Neural crest cell (in vitro differentiated cells): Measurements from ENCODE around the gene ASCC3. TPM values are rescaled to one million over a fixed set of nuclear protein-coding genes. Genes with fewer than 3 reads are reported as not detected.

Source experiments
- DNase-seq: peaks from one replicate; pipeline ENCODE4 v3.0.0; 2021; ENCODE audit warnings: low read depth, mixed read lengths, low spot score
- H3K27ac Mint-ChIP-seq: one replicate; pipeline ENCODE4 v1.8.0; 2021; ENCODE audit warnings: mild to moderate bottlenecking, mixed read lengths; ENCODE audit not compliant: unreplicated experiment
- H3K27me3 Mint-ChIP-seq: 2 replicates; pipeline ENCODE4 v1.8.0; 2021; ENCODE audit warnings: low read depth, mild to moderate bottlenecking, mixed read lengths
- H3K36me3 Mint-ChIP-seq: 2 replicates; pipeline ENCODE4 v1.8.0; 2021; ENCODE audit warnings: low read depth, mild to moderate bottlenecking, mixed read lengths
- H3K4me1 Mint-ChIP-seq: 2 replicates; pipeline ENCODE4 v1.8.0; 2021; ENCODE audit warnings: mixed read lengths
- H3K4me3 Mint-ChIP-seq: one replicate; pipeline ENCODE4 v1.8.0; 2021; ENCODE audit warnings: mild to moderate bottlenecking, mixed read lengths
- H3K9me3 Mint-ChIP-seq: 2 replicates; pipeline ENCODE4 v1.8.0; 2021; ENCODE audit warnings: mixed read lengths
- total RNA-seq: library from RNA; stranded (reverse); gene quantifications from 2 replicates; pipeline ENCODE4 v1.2.1, GENCODE V29; 2021
- TF ChIP-seq, protein P1 (sequence below): fragments of 200-600 bp; sonication (generic); conservative IDR thresholded peaks from 2 replicates; pipeline ENCODE4 v1.5.0; 2021; ENCODE audit warnings: antibody characterized with exemption, mild to moderate bottlenecking

The ASCC3 gene
- total RNA-seq, 1 donor from 2014 or later: 31.4 TPM

DNA sequence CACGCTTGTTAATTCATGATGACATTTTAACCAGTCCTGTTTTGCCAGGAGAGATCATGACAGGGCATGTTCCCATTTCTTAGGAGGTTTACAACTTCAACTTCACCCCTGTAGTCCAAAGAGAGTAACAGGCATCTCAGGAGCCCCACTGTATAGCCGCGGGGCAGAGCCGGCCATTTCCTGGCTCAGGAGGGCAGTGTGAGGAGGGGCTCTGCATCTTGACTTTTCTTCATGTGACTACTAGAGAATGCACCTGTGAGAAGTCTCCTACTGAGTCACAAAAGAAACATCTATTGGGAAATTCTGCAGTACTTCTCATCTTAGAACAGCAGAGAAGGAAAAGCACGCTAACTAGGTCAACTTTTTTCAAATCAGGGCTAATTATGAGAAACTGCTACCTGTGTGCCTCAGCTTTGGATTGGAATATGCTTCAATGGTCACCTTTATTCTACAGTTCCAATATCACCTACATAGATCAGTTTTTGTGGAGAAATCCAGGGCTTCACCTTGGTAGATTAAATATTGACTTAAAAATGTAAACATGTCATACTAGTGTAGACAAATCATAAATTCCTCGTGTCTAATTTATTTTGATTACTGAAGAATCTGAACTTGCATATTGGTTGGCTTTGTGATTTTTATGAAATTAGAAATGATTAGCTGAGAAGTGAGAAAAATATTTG, 387.8 kb downstream of the ASCC3 start:
- Mint-ChIP-seq H3K27me3 (no peaks in the 10 kb centered on the region), H3K27ac (no peak overlapping the region), H3K36me3 (peaks cover 11% of the 10 kb centered on the region), H3K4me1 (peaks cover 24% of the 10 kb centered on the region), H3K4me3 (no peak overlapping the region), H3K9me3 (peaks cover 10% of the 10 kb centered on the region)
- TF ChIP-seq, protein P1, sequence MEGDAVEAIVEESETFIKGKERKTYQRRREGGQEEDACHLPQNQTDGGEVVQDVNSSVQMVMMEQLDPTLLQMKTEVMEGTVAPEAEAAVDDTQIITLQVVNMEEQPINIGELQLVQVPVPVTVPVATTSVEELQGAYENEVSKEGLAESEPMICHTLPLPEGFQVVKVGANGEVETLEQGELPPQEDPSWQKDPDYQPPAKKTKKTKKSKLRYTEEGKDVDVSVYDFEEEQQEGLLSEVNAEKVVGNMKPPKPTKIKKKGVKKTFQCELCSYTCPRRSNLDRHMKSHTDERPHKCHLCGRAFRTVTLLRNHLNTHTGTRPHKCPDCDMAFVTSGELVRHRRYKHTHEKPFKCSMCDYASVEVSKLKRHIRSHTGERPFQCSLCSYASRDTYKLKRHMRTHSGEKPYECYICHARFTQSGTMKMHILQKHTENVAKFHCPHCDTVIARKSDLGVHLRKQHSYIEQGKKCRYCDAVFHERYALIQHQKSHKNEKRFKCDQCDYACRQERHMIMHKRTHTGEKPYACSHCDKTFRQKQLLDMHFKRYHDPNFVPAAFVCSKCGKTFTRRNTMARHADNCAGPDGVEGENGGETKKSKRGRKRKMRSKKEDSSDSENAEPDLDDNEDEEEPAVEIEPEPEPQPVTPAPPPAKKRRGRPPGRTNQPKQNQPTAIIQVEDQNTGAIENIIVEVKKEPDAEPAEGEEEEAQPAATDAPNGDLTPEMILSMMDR: no peak
- DNase-seq: no peak

DNA sequence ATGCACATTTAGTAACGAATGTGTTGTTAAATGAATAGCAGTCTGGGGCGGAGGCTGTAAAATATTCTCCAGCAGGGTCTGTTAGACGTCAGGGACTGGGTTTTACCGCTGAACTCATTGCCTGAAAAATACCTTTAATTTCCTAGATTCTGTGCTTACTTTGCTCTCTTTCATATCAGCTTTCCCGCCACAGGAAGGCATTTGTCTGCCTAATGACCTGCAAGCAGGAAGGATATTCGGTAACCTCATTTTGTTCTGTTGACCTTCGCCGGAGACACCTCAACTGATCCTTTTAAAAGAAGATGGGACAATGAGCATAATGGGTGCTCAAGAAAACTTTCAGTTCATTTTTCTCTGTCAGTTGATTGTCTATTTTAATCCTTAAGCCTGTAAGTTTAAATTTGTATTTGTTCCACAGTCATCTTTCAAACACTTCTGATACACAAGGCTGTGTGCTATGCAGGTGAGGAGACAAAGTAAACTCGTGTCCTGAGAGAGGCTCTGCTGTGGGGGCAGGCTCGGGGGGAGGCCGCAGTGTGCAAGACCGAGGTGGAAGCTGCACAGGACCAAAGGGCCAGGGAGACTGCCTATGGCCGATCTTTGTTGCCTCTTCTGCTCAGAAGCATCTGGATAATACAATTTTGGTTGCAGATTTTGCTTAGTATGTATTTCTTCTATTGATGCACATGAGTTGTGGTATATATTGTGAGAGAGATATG, 389.0 kb downstream of the ASCC3 start:
- TF ChIP-seq, protein P1: no peak
- Mint-ChIP-seq H3K36me3 (peaks cover 7% of the 10 kb centered on the region), H3K9me3 (peaks cover 7% of the 10 kb centered on the region), H3K4me3 (no peak overlapping the region), H3K27me3 (no peaks in the 10 kb centered on the region), H3K4me1 (peaks cover 24% of the 10 kb centered on the region), H3K27ac (no peak overlapping the region)
- DNase-seq: no peak

DNA sequence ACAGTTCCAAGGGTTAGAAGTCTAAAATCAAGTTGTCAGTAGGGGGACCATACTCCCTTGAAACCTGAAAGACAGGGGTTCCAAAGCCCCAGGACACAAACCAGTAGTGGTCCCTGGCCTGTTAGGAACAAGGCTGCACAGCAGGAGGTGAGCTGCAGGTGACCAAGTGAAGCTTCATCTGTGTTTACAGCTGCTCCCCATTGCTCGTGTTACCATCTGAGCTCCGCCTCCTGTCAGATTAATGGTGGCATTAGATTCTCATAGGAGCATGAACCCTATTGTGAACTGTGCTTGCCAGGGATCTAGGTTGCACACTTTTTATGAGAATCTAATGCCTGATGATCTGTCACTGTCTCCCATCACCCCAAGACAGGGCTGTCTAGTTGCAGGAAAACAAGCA, 391.1 kb downstream of the ASCC3 start:
- Mint-ChIP-seq H3K9me3 (no peaks in the 10 kb centered on the region), H3K4me3 (no peak overlapping the region), H3K27ac (no peak overlapping the region), H3K27me3 (no peaks in the 10 kb centered on the region), H3K4me1 (peaks cover 24% of the 10 kb centered on the region), H3K36me3 (peaks cover 4% of the 10 kb centered on the region)
- no peak for DNase-seq
- TF ChIP-seq, protein P1: no peak

DNA sequence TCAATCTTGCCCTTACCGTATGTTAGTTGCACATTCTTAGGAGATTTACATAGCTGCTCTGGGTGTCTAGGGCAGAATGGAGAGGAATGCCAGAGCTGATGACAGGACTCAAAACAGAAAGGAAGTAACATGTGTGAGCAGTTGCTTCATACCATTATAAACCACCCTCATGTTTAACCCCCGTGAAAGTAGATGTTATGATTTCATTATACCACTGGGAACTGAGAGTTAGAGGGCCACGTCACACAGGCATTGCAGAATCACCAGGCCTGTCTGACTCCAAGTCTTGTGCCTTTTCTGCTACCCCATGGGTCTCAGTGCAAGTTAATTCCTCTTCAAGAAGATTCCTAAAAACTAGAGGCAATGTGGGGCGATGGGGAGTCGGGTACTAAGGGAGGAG, 392.9 kb downstream of the ASCC3 start:
- peaks cover 23% of the 10 kb centered on the region for H3K4me1 Mint-ChIP-seq
- H3K36me3 Mint-ChIP-seq: peaks cover 4% of the 10 kb centered on the region
- TF ChIP-seq, protein P1: no peak
- H3K27ac Mint-ChIP-seq: no peak overlapping the region
- DNase-seq: no peak
- H3K4me3 Mint-ChIP-seq: no peak overlapping the region
- no peaks in the 10 kb centered on the region for H3K27me3 Mint-ChIP-seq
- no peaks in the 10 kb centered on the region for H3K9me3 Mint-ChIP-seq

DNA sequence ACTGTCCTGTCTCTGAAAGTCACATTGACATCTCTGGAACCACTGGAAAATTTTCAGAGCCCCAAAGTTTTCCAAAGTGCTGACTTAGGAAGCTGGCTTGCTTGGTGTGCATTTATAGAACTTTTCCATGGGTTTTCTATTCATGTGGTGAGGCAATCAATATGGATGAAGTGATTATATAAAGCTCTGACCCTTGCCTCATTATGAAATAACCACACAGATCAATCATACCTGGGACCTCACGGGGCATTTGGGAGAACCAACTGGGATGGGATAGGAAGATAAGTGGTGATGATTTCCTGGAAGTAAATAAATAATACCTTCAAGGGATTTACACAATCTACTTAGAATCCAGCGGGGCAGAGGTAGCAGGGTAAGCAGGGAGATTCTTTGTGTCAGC, 393.5 kb downstream of the ASCC3 start:
- Mint-ChIP-seq H3K4me1 (peaks cover 17% of the 10 kb centered on the region), H3K27ac (no peak overlapping the region), H3K36me3 (peaks cover 4% of the 10 kb centered on the region), H3K4me3 (no peak overlapping the region), H3K9me3 (no peaks in the 10 kb centered on the region), H3K27me3 (no peaks in the 10 kb centered on the region)
- no peak for DNase-seq
- TF ChIP-seq, protein P1: no peak
